Astrocyte (in vitro differentiated cells and primary cell): ENCODE data around the gene POLE3.

Experiments used
- EZH2 ChIP-seq: IDR thresholded peaks from 2 replicates; pipeline ENCODE4 v1.6.1; 2012; ENCODE audit warnings: mild to moderate bottlenecking, low read length, inconsistent platforms; ENCODE audit not compliant: insufficient read depth
- TF ChIP-seq, protein P1 (sequence below): IDR thresholded peaks from 2 replicates; pipeline ENCODE4 v1.5.1; 2011; ENCODE audit warnings: low read depth, mild to moderate bottlenecking, inconsistent platforms, low read length, moderate library complexity; ENCODE audit not compliant: insufficient read depth

DNA sequence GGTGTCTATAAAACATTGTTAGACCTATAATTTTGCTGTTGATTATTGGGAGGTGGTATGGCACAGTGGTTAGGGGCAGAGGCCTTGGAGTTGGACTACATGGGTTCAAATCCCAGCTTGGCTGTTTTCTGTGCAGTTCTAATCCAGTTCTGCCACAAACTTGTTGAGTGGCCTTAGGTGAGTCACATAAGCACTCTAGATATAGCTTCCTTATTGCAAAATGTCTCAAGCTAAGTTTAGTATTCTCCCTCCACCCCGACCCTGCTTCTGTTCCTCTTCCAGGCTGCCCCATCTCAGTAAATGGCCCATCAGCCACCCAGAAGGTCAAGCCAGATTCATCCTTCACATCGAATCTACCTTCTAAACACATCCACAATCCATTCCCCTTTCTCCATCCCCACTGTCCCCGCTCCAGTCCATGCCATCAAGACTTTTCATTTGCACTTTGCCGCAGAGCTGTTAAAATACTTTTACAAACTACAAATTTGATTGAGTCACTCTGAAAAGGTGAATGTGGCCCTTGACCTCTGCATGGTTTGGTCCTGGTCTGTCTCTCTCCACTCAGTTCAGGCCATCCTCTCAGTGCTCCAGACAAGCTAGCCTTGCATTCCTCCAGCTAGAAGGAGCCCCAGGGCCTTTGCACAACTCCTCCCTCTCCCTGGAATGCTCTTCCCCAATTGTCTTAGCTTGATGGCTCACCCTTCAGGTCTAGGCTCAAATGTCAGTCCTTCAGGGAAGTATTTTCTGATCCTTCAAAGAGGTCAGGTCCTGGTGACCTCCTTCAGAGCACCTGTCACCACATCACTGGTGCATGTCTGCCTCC is 23.7 kb downstream of the POLE3 start:
- TF ChIP-seq, protein P1, sequence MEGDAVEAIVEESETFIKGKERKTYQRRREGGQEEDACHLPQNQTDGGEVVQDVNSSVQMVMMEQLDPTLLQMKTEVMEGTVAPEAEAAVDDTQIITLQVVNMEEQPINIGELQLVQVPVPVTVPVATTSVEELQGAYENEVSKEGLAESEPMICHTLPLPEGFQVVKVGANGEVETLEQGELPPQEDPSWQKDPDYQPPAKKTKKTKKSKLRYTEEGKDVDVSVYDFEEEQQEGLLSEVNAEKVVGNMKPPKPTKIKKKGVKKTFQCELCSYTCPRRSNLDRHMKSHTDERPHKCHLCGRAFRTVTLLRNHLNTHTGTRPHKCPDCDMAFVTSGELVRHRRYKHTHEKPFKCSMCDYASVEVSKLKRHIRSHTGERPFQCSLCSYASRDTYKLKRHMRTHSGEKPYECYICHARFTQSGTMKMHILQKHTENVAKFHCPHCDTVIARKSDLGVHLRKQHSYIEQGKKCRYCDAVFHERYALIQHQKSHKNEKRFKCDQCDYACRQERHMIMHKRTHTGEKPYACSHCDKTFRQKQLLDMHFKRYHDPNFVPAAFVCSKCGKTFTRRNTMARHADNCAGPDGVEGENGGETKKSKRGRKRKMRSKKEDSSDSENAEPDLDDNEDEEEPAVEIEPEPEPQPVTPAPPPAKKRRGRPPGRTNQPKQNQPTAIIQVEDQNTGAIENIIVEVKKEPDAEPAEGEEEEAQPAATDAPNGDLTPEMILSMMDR, result no peak
- no peak for TF ChIP-seq EZH2
